Measurements from ENCODE around the gene M6PR. TPM values are rescaled to one million over a fixed set of nuclear protein-coding genes. Genes with fewer than 3 reads are reported as not detected.
"Not testable (repeated sequence)": the region's sequence is repeated elsewhere in the genome, so short reads cannot be mapped to it uniquely, and the experiment has no call there.

The M6PR gene
- total and polyA plus RNA-seq, 9 donors, result 44.9 to 150 (median 101) TPM

- no peak for DNase-seq
- Histone ChIP-seq H3K27me3 (no peaks in the 10 kb centered on the region), H3K27ac (no peak overlapping the region), H3K9me3 (no peaks in the 10 kb centered on the region), H3K4me1 (ENCODE audit: insufficient read depth) (no peaks in the 10 kb centered on the region), H3K36me3 (no peaks in the 10 kb centered on the region), H3K4me3 (no peak overlapping the region)
- intact Hi-C loops (cut with DNase I), result no loop called here
- 35 to 48% (median 46%) methylated on average over 9 to 10 of the region's 10 CpGs for WGBS, 3 donors
- TF ChIP-seq EP300 (IDR thresholded peaks at IDR 0.05) (no peak), POLR2A (IDR thresholded peaks at IDR 0.05) (no peak), CTCF (IDR thresholded peaks at IDR 0.05) (no peak)
Observed at GRCh38 chr12:8905546-8905945, 43.9 kb downstream of the M6PR start.

GRCh38 chr12:8904665-8905064 lies 44.8 kb downstream of the M6PR start:
- Histone ChIP-seq H3K4me3 (no peak overlapping the region), H3K4me1 (ENCODE audit: insufficient read depth) (no peaks in the 10 kb centered on the region), H3K36me3 (no peaks in the 10 kb centered on the region), H3K9me3 (no peaks in the 10 kb centered on the region), H3K27ac (no peak overlapping the region), H3K27me3 (no peaks in the 10 kb centered on the region)
- DNase-seq, result no peak
- TF ChIP-seq EP300 (IDR thresholded peaks at IDR 0.05), result no peak
- TF ChIP-seq CTCF (IDR thresholded peaks at IDR 0.05), result no peak
- TF ChIP-seq POLR2A (IDR thresholded peaks at IDR 0.05), result no peak
- intact Hi-C loops (cut with DNase I), result no loop called here

GRCh38 chr12:8903646-8904045 lies 45.8 kb downstream of the M6PR start:
- intact Hi-C loops (cut with DNase I), result no loop called here
- 78 to 84% (median 84%) methylated on average over 3 of the region's 3 CpGs for WGBS, 3 donors
- TF ChIP-seq POLR2A (IDR thresholded peaks at IDR 0.05), result no peak

GRCh38 chr12:8902703-8903102 lies 46.7 kb downstream of the M6PR start:
- DNase-seq; H3K4me1 ChIP-seq (ENCODE audit: insufficient read depth); H3K4me3 ChIP-seq; H3K9me3 ChIP-seq; intact Hi-C loops (cut with DNase I); H3K27ac ChIP-seq; H3K36me3 ChIP-seq; H3K27me3 ChIP-seq: not testable (repeated sequence)
- WGBS, 3 donors, result 79 to 88% (median 85%) methylated on average over 5 of the region's 5 CpGs

More at GRCh38 chr12:8903646-8904045, 45.8 kb downstream of the M6PR start:
- Histone ChIP-seq H3K36me3 (no peaks in the 10 kb centered on the region), H3K4me3 (no peak overlapping the region), H3K9me3 (no peaks in the 10 kb centered on the region), H3K27me3 (no peaks in the 10 kb centered on the region), H3K4me1 (ENCODE audit: insufficient read depth) (no peaks in the 10 kb centered on the region), H3K27ac (no peak overlapping the region)
- DNase-seq, result no peak

GRCh38 chr12:8899830-8900229 lies 49.6 kb downstream of the M6PR start:
- Histone ChIP-seq H3K4me1 (ENCODE audit: insufficient read depth) (no peaks in the 10 kb centered on the region), H3K9me3 (no peaks in the 10 kb centered on the region), H3K4me3 (no peak overlapping the region), H3K36me3 (no peaks in the 10 kb centered on the region), H3K27me3 (no peaks in the 10 kb centered on the region), H3K27ac (no peak overlapping the region)
- 79 to 87% (median 85%) methylated on average over 6 of the region's 6 CpGs for WGBS, 3 donors
- TF ChIP-seq POLR2A (IDR thresholded peaks at IDR 0.05) (no peak), CTCF (IDR thresholded peaks at IDR 0.05) (no peak), EP300 (IDR thresholded peaks at IDR 0.05) (no peak)
- intact Hi-C loops (cut with DNase I), result no loop called here
- no peak for DNase-seq

- H3K27me3 ChIP-seq, result no peaks in the 10 kb centered on the region
Observed at GRCh38 chr12:8897081-8897480, 52.4 kb downstream of the M6PR start.

More at GRCh38 chr12:8897081-8897480, 52.4 kb downstream of the M6PR start:
- H3K9me3 ChIP-seq, result no peaks in the 10 kb centered on the region
- no peaks in the 10 kb centered on the region for H3K36me3 ChIP-seq
- TF ChIP-seq EP300 (IDR thresholded peaks at IDR 0.05) (no peak), POLR2A (IDR thresholded peaks at IDR 0.05) (no peak), CTCF (IDR thresholded peaks at IDR 0.05) (no peak)
- intact Hi-C loops (cut with DNase I), result no loop called here
- 93 to 95% (median 94%) methylated on average over 7 of the region's 7 CpGs for WGBS, 3 donors
- no peak for DNase-seq
- no peaks in the 10 kb centered on the region for H3K4me1 ChIP-seq (ENCODE audit: insufficient read depth)
- H3K27ac ChIP-seq, result no peak overlapping the region
- H3K4me3 ChIP-seq, result no peak overlapping the region

All from ovary (tissue), 9 donors.